NCI-H1092 treated with DMSO at 0.1 percent for 48 hours (cell line): ENCODE measurements around the gene NUMA1.

Source experiments
- DNase-seq: peaks from one replicate; lab custom pipeline; 2025; lab: John Stamatoyannopoulos, UW

NUMA1 gene

GRCh38 chr11:72023335-72023734 lies 57.0 kb downstream of the NUMA1 start:
- no peak for DNase-seq

DNA sequence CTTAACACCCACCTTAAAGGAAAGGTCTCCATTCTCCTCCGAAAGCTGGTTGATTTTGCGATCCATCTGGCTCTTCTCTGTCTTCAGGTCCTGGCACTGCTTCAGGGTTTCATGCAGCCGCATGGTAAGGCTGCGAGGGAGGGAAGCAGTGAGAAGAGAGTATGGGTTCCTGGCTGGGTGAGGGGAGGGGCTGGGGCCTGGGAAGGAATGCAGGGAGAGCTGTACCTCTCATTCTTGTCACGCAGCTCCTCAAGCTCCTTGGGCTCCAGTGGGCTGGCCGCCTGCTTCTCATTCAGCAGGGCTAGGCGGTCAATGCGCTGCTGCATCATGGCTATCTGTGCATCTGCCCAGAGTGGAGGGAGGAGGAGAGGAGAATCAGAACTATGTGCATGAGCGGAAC lies 62.2 kb downstream of the NUMA1 start:
- DNase-seq = no peak

DNA sequence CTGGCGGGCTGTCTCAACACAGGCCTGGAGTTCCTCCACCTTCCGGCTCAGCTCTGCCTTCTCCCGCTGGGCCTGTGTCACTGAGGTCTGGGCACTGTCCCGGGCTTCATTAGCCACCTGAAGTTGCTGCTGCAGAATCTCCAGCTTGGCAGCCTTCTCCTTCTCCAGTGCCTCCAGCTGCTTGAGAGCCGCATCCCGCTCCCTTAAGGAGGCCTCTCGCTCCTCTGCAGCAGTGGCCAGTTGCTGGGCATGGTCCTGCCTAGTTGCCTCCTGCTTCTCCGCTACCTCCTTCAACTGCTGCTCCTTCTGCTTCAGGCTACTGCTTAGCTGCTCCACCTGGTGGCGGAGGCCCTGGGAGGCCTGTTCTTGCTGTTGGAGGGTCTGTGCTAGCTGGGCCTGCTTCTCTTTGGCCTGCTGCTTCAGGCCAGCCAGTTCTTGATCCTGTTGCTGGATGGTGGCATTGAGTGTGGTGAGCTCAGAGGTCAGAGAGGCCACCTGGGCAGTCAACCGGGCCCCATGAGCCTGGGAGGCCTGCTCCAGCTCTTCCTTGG lies 64.8 kb downstream of the NUMA1 start:
- no peak for DNase-seq

DNA sequence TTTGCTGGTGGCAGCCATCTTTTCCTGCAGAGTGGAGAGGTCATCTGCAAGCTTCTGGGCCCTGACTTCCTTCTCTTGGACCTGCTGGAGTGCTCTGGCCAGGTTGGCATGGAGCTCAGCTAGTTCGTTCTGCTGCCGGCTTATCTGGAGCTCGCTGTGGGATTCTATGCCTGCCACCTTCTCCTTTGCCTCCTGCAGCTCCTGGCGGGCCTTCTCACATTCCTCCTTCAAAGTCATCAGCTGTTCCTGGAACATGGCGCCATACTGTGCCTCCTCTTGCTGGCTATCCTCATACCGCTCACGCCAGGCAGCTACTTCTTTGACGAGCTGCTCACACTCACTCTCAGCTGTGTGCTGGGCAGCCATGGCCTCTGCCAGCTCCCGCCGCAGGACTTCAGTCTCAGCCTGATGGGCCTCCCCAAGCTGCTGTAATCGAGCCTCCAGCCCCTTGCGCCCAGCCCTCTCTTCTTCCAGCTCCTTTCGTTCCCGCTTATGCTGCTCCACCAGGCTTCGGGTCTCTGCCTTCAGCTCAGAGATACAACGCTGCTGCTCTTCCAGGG lies 65.5 kb downstream of the NUMA1 start:
- DNase-seq = no peak

- DNase-seq = no peak
These were observed 66.3 kb downstream of the NUMA1 start for GRCh38 chr11:72013765-72014711.

DNA sequence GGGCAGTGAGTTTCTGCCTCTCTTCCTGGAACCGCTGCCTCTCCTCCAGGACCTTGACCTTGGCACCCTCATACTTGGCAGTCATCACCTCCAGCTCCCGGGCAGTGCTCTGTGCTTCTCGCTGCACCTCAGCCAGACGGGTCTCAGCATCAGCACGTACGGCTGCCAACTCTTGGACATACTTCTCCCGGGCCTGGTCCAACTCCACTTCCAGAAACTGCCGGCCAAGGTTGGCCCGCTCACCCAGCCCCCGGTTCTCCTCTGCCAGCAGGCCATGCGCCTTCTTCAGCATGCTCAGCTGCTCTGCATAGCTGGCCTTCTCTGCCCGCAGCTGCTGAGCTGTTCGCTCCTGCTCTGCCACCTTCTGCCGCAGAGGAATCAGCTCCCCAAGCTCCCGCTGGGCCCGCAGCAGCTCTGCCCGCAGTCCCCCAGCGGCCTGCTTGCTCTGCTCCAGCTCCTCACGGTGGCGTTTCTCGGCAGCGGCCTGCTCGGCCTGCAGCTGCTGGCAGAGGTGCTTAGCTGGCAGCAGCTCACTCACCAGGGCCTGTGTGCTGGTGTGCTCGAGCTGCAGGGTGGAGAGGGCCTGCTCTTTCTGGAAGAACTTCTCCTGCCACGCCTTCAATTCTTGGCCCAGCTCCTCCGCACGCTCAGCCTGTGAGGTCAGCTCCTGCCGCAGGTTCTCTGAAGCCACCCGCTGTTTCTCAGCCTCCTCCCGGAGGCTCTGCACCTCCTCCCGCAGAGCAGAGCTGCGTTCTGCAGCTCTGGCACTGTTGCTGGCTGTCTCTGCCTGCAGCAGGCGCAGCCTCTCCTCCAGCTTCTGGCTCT lies 67.2 kb downstream of the NUMA1 start:
- no peak for DNase-seq

DNA sequence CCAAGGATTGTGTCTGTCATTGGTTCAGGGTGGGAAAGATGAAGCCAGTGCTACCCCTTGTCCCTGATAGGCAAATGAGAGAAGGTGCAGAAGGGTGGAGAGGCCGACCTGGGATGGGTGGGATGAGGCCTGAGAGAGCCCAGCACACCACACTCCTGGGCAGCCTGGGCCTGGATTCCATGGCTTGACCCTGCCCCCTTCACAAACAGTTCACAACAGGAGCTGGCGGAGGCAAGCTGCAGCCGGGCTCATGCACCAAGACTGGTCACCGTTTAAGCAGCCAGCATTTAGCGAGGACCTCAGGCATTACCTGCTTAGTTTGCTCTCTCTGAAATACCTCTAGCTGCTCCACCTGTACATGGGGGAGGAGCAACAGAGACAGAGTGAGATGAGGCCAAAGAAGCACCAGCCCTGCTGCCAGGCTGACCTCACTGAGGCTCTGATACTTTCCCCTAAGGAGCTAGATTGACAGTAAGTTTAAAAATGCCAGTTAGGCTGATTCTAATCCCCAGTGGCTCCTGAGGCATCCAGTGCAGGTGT lies 68.2 kb downstream of the NUMA1 start:
- DNase-seq = no peak

DNA sequence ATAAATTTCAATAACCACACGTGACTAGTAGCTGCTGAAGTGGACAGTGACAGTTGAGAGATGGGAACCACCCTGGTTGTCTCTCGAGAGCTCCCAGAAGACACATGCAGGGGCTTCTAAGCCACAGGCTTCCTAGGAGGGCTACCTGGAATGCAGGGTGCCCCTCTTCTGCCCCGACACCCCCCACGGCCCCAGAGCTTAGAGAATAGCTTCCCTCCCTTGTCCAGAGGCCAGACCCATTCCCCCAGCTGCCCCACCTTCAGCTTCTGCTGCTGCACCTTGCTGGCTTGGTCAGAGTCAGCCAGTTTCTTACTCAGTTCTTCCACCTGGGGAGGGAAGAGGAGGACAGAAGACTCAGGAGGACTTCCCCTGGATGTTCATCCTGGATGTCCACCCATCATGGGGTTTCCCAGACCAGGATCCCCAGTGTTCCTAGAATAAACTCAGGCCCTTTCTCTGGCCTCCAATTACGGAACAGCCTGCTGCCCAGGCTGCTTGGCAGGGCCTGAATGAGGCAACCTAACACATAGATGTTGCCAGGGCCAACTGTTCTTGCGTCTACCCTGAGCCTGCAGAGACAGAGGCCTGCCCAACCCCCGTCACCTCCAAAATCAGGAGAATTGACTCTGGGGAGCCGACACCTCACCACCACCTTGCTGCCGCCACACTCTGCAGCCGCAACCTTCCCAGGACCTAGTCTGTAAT lies 69.7 kb downstream of the NUMA1 start:
- DNase-seq = no peak

DNA sequence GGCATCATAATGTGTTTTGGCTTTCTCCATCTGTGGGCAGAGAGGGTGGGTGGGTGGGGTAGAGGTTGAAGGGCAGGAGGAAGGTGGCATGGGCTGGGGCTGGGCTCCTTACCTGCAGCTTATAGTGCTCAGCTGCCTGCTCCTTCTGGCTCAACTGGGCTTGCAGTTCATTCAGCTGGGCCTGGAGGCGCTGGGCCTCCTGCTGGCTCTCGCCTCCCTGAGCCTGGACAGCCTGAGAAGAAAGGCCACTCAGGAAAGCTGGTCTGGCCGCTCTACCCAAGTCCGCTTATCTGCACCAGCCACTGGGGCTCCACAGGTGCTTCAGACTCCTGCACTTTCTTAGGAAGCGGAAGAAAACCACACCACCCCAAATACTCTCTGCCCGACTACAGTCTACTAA lies 71.2 kb downstream of the NUMA1 start:
- no peak for DNase-seq

GRCh38 chr11:72008728-72009127 lies 71.6 kb downstream of the NUMA1 start:
- no peak for DNase-seq

DNA sequence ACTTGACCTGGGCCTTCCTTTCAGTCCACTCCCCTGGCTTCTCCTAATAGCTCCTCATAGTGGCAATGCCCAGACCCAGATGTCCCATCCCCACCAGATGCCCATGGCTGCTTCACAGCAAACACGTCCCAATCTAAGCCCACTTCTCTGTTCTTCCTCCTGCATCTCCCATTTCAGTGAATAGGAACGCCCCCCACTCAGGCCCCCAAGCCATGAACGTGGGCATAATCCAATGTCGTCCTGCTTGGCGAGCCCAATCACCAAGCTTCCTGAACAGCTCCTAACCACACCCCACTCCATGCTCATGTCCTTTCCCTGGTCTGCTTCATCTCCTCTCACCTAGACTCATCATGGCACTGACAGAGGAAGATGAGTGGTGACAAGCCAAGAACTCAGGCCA lies 72.8 kb downstream of the NUMA1 start:
- DNase-seq = no peak

DNA sequence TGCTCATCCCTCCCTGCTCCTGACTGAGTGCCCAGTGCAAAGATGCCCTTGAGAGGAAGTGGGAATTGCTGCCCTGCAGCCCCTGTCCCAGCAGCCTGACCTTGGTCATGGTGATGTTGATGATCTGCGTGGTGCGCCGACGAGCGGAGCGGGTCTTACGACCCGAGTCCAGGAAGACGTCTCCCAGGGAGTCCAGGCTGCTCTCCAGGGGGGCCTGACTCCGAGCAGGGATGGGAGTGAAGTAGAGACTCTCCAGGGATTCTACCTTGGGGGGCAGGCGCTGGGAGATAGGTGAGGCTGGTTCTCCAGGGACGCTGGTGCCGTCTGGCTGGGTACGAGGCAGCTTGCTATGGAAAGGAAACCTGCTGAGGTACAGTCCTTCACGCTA lies 73.3 kb downstream of the NUMA1 start:
- DNase-seq = no peak

DNA sequence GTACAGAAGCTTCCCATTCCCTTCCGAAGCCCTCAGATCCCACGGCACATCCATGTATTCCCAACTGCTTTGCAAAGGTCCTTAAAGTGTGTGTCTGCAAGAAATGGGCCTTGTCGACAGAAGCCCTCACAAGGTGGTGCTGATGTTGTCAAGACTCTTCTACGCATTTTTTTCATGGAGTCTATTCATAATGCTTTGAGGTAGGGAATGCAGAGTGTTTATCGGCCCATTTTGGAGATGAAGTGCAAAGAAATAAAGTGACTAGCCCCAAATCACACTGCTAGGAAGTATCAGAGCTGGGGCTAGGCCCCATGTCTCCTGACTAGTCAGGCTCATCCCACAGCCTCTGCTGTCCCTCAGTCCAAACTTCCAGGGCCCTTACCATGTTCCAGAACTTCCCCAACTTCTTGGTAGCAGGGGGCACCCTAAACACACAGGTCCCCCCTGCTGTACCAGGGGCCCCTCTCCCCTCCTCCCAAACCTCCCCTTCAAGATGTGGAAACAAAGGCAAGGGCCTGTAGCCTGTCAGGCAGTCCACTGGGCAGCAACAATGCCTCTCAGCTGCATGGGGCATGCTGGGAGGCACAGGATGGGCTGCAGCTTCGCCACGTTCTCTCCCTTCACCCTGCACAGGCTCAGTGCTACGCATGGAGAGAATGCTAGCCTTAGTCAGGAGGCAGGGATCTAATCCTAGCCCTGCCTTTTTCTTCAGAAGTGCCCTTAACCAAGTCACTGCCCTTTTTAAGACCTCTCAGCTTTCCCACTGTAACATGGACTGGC lies 73.8 kb downstream of the NUMA1 start:
- no peak for DNase-seq

DNA sequence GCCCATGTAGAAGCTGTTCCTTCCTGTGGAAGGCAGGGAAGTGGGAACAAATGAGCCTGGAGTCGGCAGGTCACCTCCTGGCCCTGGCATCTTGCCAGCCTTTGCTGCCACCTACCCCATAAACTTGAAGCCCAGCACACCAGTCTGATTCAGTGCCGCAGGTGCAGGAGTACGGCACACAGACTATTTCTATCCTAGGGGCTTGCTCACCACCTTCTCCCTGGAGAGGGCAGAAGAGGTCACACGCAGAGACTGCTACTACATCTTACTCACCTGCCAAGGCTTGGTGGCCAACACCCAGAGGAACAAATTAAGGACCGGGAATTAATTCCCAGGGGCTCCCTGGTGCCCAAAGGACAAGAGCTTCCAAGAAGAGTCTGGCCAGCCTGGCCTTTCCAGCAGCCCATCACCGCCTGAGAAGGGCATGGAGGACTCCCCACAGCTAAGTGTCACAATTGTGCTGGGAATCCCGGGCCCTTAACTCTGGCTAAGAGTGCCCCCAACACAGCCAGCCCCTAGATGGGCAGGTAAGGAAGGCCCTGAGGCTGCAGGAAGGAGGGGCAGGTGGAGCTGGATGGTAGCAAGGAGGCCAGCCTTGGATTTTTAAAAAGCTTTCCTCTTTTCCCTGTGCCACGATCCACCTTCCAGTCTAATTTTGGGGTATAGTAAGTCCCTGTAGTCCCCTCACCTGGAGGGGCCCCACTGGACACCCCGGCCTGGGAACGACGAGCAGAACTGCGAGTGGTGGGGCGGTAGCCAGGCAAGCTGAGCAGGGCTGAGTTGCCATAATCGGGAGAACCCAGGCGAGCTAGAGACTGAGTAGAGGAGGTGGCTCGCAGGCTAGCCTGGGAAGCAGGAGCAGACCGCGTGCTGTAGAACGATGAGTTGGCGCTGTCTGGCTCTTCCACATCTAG lies 74.7 kb downstream of the NUMA1 start:
- DNase-seq = no peak

DNA sequence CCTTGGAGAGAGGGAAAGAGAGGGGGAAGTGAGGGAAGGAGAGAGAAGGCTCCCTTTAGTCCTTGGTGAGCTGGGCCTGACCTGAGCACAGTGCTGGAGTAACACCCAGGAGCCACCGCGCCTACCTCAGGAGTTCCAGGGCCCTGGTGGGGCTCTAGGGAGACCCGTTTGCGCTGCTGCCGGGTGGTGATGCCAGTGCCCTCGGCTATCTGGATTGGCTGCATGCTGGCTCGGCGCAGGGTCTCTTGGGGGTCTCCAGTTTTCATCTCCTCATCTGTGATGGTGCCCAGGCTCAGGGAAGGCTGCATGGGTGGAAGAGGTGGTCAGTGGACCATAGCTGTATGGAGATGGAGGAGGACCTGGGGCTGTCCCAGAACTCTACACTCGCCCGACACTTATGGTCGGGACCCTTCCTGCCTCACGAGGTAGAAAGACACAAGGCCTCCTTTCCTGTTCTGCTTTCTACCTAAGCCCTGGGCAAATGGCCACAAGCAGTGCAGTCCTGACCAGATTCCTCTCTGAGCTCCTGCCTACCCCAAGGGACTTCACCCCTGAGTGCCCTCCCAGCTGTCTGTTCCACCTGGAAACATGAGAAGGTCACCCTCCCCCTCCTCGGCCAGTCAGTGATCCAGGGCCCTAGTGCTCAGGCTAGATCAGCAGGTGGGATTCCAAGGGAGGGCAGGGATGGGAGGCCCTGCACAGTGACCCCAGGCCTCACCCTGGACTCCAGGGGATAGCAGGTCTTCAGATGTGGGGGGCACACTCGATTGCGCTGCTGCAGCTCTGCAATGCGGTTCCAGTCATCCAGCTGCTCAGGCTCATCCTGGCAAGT lies 75.6 kb downstream of the NUMA1 start:
- no peak for DNase-seq

DNA sequence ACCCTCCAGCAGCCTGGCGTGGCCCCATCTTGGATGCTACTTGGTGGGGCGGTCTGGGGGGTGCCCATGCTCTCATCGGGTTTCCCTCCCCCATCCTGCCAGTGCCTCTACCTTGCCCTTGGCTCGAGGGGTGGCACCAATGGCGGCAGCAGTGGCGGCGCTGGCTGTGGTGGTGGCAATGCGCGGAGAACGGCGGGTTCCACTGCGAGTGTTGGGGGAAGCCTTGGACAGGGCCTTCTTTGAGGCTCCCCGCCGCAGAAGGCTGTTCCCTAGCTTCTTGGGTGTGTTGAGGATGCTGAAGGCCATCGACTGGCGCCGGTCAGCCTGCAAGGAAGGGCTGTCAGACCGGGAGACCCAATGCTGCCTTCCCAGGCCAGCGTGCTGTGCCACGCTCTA lies 76.6 kb downstream of the NUMA1 start:
- DNase-seq = no peak

DNA sequence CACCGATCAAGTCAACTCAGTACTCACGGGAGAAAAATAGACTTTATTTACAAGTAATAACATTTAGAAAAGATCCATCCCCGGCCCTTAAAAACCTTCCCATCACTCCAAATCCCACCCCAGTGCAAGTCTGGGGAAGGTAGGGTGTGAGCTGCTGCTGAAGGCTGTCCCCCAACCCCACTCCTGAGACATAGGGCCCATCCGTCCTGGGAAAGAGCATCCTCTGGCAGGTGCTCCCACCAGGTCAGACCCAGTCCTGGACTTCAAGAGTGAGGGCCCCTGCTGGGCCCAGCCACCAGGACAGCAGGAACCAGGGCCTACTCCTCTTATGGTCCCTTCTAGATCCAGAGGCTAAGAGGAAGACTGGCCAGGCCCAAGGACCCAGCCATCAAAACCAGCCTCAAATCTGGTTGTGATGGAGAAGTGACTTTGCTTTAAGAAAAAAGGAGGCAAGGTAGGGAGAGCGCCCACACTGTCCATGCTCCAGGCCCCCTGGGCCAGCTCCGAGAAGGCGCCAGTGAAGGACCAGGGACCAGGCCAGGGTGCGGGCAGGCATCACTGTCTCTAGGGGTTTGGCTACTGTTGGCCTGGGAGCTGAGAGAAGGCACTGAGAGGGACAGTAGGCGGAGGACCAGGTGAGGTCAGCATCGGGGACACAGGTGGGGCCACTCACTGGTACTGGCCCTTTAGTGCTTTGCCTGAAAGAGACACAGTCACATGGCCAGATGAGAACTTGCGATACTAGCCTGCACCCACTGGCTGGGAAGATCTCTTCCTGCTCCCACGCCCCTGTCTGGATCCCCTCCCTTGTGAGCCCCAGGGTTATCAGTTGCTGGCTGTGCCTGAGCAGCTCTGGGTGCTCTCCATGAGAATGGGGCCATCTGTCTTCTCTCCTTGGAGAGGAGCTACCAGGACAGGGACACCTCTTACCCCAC lies 77.2 kb downstream of the NUMA1 start:
- no peak for DNase-seq
